ENCODE measurements around the gene OR1A2.
"Not testable (repeated sequence)": the region's sequence is repeated elsewhere in the genome, so short reads cannot be mapped to it uniquely, and the experiment has no call there.

Gene OR1A2

DNA sequence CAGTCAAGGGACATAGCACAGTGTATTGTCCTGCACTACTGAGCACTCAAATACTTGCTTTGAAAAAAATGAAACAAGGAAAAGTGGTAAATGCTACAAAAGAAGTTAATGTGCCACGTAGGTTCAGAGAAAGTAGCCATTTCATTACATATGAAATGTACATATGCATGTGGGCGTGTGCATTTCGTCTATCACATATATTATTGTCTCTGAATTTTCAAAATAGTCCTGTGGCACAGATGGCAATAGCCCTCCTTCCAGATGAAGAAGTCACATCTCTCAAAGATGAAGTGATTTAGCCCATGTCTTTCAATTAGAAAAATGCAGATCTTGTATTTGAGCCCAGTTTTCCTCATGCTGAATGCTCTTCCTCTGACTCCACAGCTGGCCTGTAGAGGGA is 22.7 kb downstream of the OR1A2 start:
- WGBS, result 25% methylated on average over 2 of the region's 3 CpGs

DNA sequence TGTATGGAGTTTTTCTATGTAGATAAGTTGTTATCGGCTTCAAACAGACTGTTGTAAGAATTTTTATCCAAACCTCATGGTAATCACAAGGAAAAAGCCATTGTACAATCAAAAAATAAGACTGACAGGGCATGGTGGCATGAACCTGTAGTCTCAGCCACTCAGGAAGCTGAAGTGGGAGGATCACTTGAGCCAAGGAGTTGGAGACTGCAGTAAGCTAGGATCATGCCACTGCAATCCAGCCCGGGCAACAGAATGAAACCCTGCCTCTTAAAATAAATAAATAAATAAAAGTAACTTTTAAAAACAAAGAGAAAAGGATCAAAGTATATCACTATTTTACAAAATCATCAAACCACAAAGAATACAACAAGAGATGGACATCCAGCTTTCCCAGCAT is 24.5 kb downstream of the OR1A2 start:
- H2BK15ac ChIP-seq (ENCODE audit: low read depth, poor library complexity, severe bottlenecking), result no peak overlapping the region
- H2BK120ac ChIP-seq (ENCODE audit: low read depth, low read length), result no peak overlapping the region
- H3K14ac ChIP-seq (ENCODE audit: low read length in 2 of 2), result no peak overlapping the region
- WGBS, result 100% methylated on average over 1 of the region's 2 CpGs
- no peak overlapping the region for H3K18ac ChIP-seq (ENCODE audit: low read depth in 1 of 2, low read length in 2 of 2)
- no peaks in the 10 kb centered on the region for H3K79me1 ChIP-seq (replicated peaks; ENCODE audit: low read length, poor library complexity, severe bottlenecking)
- no peaks in the 10 kb centered on the region for H3K4me1 ChIP-seq (ENCODE audit: control insufficient read depth, insufficient read depth, low read depth, low read length)
- H3K4me2 ChIP-seq (ENCODE audit: low read length, poor library complexity, severe bottlenecking), result no peak overlapping the region
- no peaks in the 10 kb centered on the region for H3K36me3 ChIP-seq (ENCODE audit: control insufficient read depth in 1 of 2, insufficient read depth in 2 of 2, low read depth in 1 of 2, low read length in 2 of 2)
- no peak overlapping the region for H3K9ac ChIP-seq (ENCODE audit: low read length)
- no peak overlapping the region for H2BK5ac ChIP-seq (ENCODE audit: low read depth, low read length, poor library complexity, severe bottlenecking)
- no peak overlapping the region for H3K27ac ChIP-seq (ENCODE audit: low read length, poor library complexity, severe bottlenecking)
- H2AFZ ChIP-seq (ENCODE audit: low read depth, low read length), result no peak overlapping the region
- H2BK12ac ChIP-seq (ENCODE audit: low read length in 2 of 2), result no peak overlapping the region
- no peaks in the 10 kb centered on the region for H3K9me3 ChIP-seq (ENCODE audit: control insufficient read depth, low read length)
- no peak for DNase-seq
- H3K4me3 ChIP-seq (ENCODE audit: insufficient read depth in 1 of 2, low read depth in 1 of 2, low read length in 2 of 2), result no peak overlapping the region
- no peak overlapping the region for H2AK5ac ChIP-seq (ENCODE audit: low read length, severe bottlenecking)
- no peak overlapping the region for H4K91ac ChIP-seq (ENCODE audit: low read length)
- no peak overlapping the region for H3K23ac ChIP-seq (ENCODE audit: low read length in 2 of 2)
- no peak overlapping the region for H3K4ac ChIP-seq (ENCODE audit: low read depth in 1 of 2, low read length in 2 of 2)
- no peak overlapping the region for H4K8ac ChIP-seq (ENCODE audit: low read length)
- no peaks in the 10 kb centered on the region for H3K27me3 ChIP-seq (ENCODE audit: control insufficient read depth in 1 of 2, insufficient read depth in 1 of 2, low read length in 2 of 2)

More for the DNA sequence above, 22.7 kb downstream of the OR1A2 start:
- H2BK120ac ChIP-seq (ENCODE audit: low read depth, low read length); H3K4me3 ChIP-seq (ENCODE audit: insufficient read depth in 1 of 2, low read depth in 1 of 2, low read length in 2 of 2); H2AFZ ChIP-seq (ENCODE audit: low read depth, low read length); DNase-seq; H2AK5ac ChIP-seq (ENCODE audit: low read length, severe bottlenecking); H3K4me2 ChIP-seq (ENCODE audit: low read length, poor library complexity, severe bottlenecking); H3K23ac ChIP-seq (ENCODE audit: low read length in 2 of 2); H4K91ac ChIP-seq (ENCODE audit: low read length); H3K4me1 ChIP-seq (ENCODE audit: control insufficient read depth, insufficient read depth, low read depth, low read length); H3K27me3 ChIP-seq (ENCODE audit: control insufficient read depth in 1 of 2, insufficient read depth in 1 of 2, low read length in 2 of 2); H3K27ac ChIP-seq (ENCODE audit: low read length, poor library complexity, severe bottlenecking); H3K79me1 ChIP-seq (replicated peaks; ENCODE audit: low read length, poor library complexity, severe bottlenecking); H3K9ac ChIP-seq (ENCODE audit: low read length); H4K8ac ChIP-seq (ENCODE audit: low read length); H3K18ac ChIP-seq (ENCODE audit: low read depth in 1 of 2, low read length in 2 of 2); H2BK5ac ChIP-seq (ENCODE audit: low read depth, low read length, poor library complexity, severe bottlenecking); H2BK12ac ChIP-seq (ENCODE audit: low read length in 2 of 2); H3K36me3 ChIP-seq (ENCODE audit: control insufficient read depth in 1 of 2, insufficient read depth in 2 of 2, low read depth in 1 of 2, low read length in 2 of 2); H2BK15ac ChIP-seq (ENCODE audit: low read depth, poor library complexity, severe bottlenecking); H3K14ac ChIP-seq (ENCODE audit: low read length in 2 of 2); H3K4ac ChIP-seq (ENCODE audit: low read depth in 1 of 2, low read length in 2 of 2): not testable (repeated sequence)
- H3K9me3 ChIP-seq (ENCODE audit: control insufficient read depth, low read length), result peaks cover 12% of the 10 kb centered on the region

DNA sequence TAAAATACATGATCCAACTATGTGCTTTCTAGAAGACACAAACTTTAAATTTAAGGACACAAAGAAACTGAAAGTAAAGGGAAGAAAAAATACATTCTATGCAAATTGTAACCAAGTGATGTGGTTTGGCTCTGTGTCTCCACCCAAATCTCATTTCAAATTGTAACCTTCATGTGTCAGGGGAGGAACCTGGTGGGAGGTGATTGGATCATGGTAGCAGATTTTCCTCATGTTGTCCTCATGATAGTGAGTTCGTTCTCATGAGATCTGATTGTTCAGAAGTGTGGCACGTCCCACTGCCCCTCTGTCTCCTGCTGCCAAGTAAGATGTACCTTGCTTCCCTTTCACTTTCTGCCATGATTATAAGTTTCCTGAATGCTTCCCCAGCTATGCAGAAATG is 25.2 kb downstream of the OR1A2 start:
- no peak overlapping the region for H2BK120ac ChIP-seq (ENCODE audit: low read depth, low read length)

DNA sequence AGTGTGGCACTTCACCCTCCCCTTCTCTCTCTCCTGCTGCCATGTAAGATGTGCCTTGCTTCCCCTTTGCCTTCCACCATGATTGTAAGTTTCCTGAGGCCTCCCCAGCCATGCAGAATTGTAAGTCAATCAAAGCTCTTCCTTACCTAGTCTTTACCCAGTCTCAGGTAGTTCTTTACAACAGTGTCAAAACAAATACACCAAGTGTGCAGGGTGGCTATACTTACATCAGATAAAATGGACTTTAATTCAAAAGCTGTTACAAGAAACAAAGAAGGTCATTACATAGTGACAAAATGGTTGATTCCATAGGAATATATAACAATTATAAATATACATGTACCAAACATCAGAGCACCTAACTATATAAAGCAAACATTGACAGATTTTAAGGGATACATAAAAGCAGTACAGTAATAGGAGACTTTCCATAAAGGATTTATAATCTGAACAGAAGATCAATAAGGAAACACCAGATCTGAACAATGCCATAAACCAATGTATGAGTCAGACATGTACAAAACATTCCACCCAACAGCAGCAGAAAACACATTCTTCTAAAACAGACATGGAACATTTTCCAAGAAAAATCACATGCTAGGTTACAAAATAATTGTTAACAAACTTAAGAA is 27.5 kb downstream of the OR1A2 start:
- H2AK5ac ChIP-seq (ENCODE audit: low read length, severe bottlenecking); H3K4me1 ChIP-seq (ENCODE audit: control insufficient read depth, insufficient read depth, low read depth, low read length); H3K4me3 ChIP-seq (ENCODE audit: insufficient read depth in 1 of 2, low read depth in 1 of 2, low read length in 2 of 2); H3K4ac ChIP-seq (ENCODE audit: low read depth in 1 of 2, low read length in 2 of 2); H3K9me3 ChIP-seq (ENCODE audit: control insufficient read depth, low read length); H4K91ac ChIP-seq (ENCODE audit: low read length); H2BK120ac ChIP-seq (ENCODE audit: low read depth, low read length); H2BK15ac ChIP-seq (ENCODE audit: low read depth, poor library complexity, severe bottlenecking); DNase-seq; H3K14ac ChIP-seq (ENCODE audit: low read length in 2 of 2); H4K8ac ChIP-seq (ENCODE audit: low read length); H3K36me3 ChIP-seq (ENCODE audit: control insufficient read depth in 1 of 2, insufficient read depth in 2 of 2, low read depth in 1 of 2, low read length in 2 of 2); H2BK5ac ChIP-seq (ENCODE audit: low read depth, low read length, poor library complexity, severe bottlenecking); H3K79me1 ChIP-seq (replicated peaks; ENCODE audit: low read length, poor library complexity, severe bottlenecking); H3K27me3 ChIP-seq (ENCODE audit: control insufficient read depth in 1 of 2, insufficient read depth in 1 of 2, low read length in 2 of 2); H3K27ac ChIP-seq (ENCODE audit: low read length, poor library complexity, severe bottlenecking); H2AFZ ChIP-seq (ENCODE audit: low read depth, low read length); H3K9ac ChIP-seq (ENCODE audit: low read length); H2BK12ac ChIP-seq (ENCODE audit: low read length in 2 of 2); H3K18ac ChIP-seq (ENCODE audit: low read depth in 1 of 2, low read length in 2 of 2); H3K4me2 ChIP-seq (ENCODE audit: low read length, poor library complexity, severe bottlenecking); H3K23ac ChIP-seq (ENCODE audit: low read length in 2 of 2): not testable (repeated sequence)

More for the DNA sequence above, 25.2 kb downstream of the OR1A2 start:
- no peak overlapping the region for H3K27ac ChIP-seq (ENCODE audit: low read length, poor library complexity, severe bottlenecking)
- H3K4me1 ChIP-seq (ENCODE audit: control insufficient read depth, insufficient read depth, low read depth, low read length), result no peaks in the 10 kb centered on the region
- H3K27me3 ChIP-seq (ENCODE audit: control insufficient read depth in 1 of 2, insufficient read depth in 1 of 2, low read length in 2 of 2), result no peaks in the 10 kb centered on the region
- H3K23ac ChIP-seq (ENCODE audit: low read length in 2 of 2), result no peak overlapping the region
- H3K9ac ChIP-seq (ENCODE audit: low read length), result no peak overlapping the region
- no peak overlapping the region for H4K8ac ChIP-seq (ENCODE audit: low read length)
- 15% methylated on average over 2 of the region's 2 CpGs for WGBS
- H3K36me3 ChIP-seq (ENCODE audit: control insufficient read depth in 1 of 2, insufficient read depth in 2 of 2, low read depth in 1 of 2, low read length in 2 of 2), result no peaks in the 10 kb centered on the region
- no peak overlapping the region for H2BK12ac ChIP-seq (ENCODE audit: low read length in 2 of 2)
- H3K4ac ChIP-seq (ENCODE audit: low read depth in 1 of 2, low read length in 2 of 2), result no peak overlapping the region
- no peak overlapping the region for H2BK5ac ChIP-seq (ENCODE audit: low read depth, low read length, poor library complexity, severe bottlenecking)
- no peak overlapping the region for H4K91ac ChIP-seq (ENCODE audit: low read length)
- no peak overlapping the region for H3K14ac ChIP-seq (ENCODE audit: low read length in 2 of 2)
- no peaks in the 10 kb centered on the region for H3K9me3 ChIP-seq (ENCODE audit: control insufficient read depth, low read length)
- H2AFZ ChIP-seq (ENCODE audit: low read depth, low read length), result no peak overlapping the region
- no peaks in the 10 kb centered on the region for H3K79me1 ChIP-seq (replicated peaks; ENCODE audit: low read length, poor library complexity, severe bottlenecking)
- no peak overlapping the region for H2AK5ac ChIP-seq (ENCODE audit: low read length, severe bottlenecking)
- H3K4me2 ChIP-seq (ENCODE audit: low read length, poor library complexity, severe bottlenecking), result no peak overlapping the region
- H3K18ac ChIP-seq (ENCODE audit: low read depth in 1 of 2, low read length in 2 of 2), result no peak overlapping the region
- DNase-seq, result no peak
- H3K4me3 ChIP-seq (ENCODE audit: insufficient read depth in 1 of 2, low read depth in 1 of 2, low read length in 2 of 2), result no peak overlapping the region
- H2BK15ac ChIP-seq (ENCODE audit: low read depth, poor library complexity, severe bottlenecking), result no peak overlapping the region
